ENCODE results near the gene NDUFAF8.

NDUFAF8 gene

DNA sequence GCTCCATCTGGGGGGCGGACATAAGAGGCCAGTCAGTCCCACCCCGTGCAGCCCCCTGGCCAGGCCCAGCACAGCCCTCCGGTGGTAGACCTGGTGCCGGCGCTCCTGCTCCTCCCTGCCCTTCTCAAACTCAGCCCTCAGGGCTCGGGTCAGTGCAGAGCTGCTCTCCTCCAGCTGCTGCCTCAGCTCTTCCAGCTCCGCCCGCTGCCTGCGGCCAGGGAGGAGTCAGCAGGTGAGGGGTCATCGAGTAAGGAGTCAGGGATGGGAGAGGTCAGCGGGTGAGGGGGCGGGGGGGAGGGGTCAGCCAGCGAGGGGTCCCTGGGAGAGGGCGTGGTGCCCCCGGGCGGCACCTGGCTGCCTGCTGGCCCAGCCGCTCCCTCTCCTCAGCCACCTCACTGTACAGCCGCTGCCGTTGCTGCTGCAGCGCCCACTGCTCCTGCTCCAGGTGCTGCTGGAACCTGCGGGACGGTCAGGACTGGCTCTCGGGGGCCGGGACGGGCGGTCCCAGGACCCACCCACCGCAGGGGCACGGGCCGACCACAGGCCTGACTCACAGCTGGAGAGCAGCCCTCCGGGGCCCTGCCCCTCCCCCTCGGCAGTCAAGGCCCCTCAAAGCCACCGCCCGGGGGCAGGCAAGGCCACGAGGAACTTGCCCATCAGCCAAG lies 46.6 kb upstream of the NDUFAF8 start:
- Mint-ChIP-seq H3K27me3 (ENCODE audit: low read depth, poor library complexity) (no peaks in the 10 kb centered on the region), H3K27ac (no peak overlapping the region), H3K4me1 (no peaks in the 10 kb centered on the region), H3K36me3 (ENCODE audit: low read depth) (no peaks in the 10 kb centered on the region), H3K9me3 (no peaks in the 10 kb centered on the region), H3K4me3 (no peak overlapping the region)
- DNase-seq, result no peak
- TF ChIP-seq, protein P1, sequence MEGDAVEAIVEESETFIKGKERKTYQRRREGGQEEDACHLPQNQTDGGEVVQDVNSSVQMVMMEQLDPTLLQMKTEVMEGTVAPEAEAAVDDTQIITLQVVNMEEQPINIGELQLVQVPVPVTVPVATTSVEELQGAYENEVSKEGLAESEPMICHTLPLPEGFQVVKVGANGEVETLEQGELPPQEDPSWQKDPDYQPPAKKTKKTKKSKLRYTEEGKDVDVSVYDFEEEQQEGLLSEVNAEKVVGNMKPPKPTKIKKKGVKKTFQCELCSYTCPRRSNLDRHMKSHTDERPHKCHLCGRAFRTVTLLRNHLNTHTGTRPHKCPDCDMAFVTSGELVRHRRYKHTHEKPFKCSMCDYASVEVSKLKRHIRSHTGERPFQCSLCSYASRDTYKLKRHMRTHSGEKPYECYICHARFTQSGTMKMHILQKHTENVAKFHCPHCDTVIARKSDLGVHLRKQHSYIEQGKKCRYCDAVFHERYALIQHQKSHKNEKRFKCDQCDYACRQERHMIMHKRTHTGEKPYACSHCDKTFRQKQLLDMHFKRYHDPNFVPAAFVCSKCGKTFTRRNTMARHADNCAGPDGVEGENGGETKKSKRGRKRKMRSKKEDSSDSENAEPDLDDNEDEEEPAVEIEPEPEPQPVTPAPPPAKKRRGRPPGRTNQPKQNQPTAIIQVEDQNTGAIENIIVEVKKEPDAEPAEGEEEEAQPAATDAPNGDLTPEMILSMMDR (IDR thresholded peaks at IDR 0.05), result no peak

DNA sequence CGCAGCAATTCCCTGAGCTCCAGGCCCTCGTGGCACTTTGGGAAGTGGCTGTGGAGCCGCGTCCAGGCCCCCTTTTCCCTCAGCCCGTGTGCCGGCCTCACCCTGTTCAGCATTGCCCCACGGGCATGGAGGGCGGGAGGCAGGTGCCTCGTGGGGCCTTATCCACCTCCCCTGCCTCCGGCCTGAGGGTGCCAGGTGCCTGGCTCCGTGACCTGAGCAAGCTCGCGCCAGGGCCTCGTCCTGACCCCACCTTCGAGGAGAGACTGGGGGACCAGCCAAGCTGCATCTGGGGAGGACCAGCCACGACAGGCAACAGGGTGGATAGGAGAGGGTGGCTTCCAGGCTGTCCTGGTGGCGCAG lies 46.1 kb upstream of the NDUFAF8 start:
- no peaks in the 10 kb centered on the region for H3K36me3 Mint-ChIP-seq (ENCODE audit: low read depth)
- H3K4me1 Mint-ChIP-seq, result no peaks in the 10 kb centered on the region
- no peak overlapping the region for H3K27ac Mint-ChIP-seq
- no peak for DNase-seq
- no peaks in the 10 kb centered on the region for H3K9me3 Mint-ChIP-seq
- H3K4me3 Mint-ChIP-seq, result no peak overlapping the region
- TF ChIP-seq, protein P1 (IDR thresholded peaks at IDR 0.05), result no peak
- no peaks in the 10 kb centered on the region for H3K27me3 Mint-ChIP-seq (ENCODE audit: low read depth, poor library complexity)

DNA sequence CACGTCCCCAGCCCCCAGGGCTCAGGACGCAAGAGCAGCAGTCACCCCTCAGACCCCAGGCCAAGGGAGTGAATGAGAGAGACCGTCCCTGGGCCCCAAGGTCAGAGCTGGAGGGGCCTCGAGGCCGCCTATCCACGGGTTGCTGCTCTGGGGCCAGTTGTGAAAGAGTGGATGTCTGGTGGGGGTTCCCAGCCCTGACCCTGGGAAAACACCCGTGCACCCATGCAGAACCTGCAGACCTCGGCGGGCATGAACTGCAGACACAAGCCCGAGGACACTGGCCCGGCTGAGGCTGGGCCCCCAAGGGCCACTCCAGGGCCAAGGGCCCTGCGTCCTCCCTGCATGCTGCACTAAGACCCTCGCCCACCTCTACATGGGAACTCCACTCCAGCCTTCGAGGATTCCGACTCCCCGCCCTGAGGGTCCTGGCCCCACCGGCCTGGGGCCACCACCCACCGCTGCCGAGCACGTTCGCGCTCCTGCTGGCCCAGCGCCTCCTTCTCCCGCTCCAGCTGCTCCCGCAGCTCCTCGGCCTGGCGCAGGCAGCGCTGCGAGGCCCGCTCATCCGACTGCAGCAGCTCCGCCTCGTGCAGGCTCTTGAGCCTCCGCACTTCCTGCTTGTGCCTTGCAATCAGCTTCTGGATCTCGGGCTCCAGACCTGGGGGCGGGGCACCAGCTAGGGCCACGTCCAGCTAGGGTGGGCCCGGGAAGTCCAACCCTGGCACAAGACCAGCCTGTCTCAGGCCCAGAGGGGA lies 45.5 kb upstream of the NDUFAF8 start:
- DNase-seq, result no peak
- no peaks in the 10 kb centered on the region for H3K4me1 Mint-ChIP-seq
- H3K27me3 Mint-ChIP-seq (ENCODE audit: low read depth, poor library complexity), result no peaks in the 10 kb centered on the region
- TF ChIP-seq, protein P1 (IDR thresholded peaks at IDR 0.05), result no peak
- no peaks in the 10 kb centered on the region for H3K36me3 Mint-ChIP-seq (ENCODE audit: low read depth)
- H3K4me3 Mint-ChIP-seq, result no peak overlapping the region
- no peaks in the 10 kb centered on the region for H3K9me3 Mint-ChIP-seq
- no peak overlapping the region for H3K27ac Mint-ChIP-seq

DNA sequence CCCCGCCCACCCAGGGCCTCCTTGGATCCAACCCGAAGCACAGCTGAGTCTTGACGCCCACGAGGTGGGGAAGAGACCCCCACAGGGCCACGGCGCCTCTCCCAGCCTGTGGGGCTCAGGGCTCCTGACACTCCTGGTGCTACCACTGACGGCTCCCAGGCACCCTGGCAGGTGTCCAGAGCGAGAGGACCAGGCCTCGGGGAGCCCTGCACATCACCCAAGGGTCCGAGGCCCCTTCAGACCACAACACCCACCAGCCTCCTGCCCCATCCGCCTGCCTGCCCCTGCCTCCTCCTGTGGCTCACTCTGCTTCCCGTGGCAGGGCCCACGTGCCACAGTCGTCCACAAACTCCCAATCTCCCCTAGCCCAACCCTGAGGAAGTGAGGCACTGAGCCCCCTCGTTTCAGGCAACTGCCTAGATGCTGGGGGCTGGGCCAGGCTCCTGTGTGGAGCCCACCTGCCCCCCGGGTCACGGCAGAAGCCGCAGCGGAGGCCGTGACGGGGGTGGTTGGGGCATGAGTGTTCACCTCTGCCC lies 44.8 kb upstream of the NDUFAF8 start:
- Mint-ChIP-seq H3K4me3 (no peak overlapping the region), H3K9me3 (no peaks in the 10 kb centered on the region), H3K36me3 (ENCODE audit: low read depth) (no peaks in the 10 kb centered on the region), H3K27ac (no peak overlapping the region), H3K4me1 (no peaks in the 10 kb centered on the region), H3K27me3 (ENCODE audit: low read depth, poor library complexity) (no peaks in the 10 kb centered on the region)
- TF ChIP-seq, protein P1 (IDR thresholded peaks at IDR 0.05), result no peak
- DNase-seq, result no peak

DNA sequence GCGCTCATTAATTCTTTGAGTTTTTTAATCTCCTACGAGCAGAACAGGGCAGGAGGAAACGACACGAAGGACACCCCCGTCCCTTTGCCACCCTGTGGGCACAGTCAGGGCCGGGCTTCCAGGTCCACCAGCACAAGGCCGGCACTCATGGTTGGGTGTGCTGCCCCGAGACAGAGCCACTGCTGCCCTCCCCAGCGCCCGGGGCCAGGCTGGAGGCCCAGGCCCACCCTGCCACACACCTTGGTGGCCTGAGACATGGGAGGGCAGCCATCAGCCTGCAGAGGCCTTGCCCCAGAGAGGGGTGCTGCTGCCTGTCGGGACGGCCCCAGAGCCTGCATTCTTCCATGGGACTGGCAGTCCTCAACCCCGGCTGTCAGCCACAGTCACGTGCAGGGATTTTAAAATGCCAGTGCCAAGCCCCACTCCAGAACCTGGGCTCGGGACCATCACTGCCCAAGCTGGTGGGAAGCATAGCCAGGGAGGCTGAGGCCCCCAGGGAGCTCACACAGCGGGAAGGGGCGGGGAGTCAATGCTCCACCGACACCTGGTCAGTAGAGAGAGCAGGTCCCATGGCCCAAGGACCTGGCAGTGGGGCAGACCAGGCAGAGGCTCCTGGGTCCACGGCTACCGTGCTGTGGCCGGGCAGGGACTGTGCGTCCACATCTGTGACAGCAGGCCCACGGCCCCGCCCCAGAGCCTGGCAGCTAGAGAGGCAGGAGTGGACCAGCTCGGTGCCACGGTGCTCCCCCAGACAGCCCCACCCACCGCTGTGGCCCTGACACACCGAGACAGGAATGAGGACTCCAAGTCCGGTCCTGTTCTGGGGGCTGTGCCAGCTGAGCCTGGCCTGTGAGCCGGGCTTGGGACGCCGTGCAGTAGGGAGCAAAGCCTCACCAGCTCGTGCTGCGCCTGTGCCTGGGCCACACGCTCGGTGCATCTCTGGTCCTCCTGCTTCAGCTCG lies 43.9 kb upstream of the NDUFAF8 start:
- H3K9me3 Mint-ChIP-seq, result no peaks in the 10 kb centered on the region
- no peak overlapping the region for H3K27ac Mint-ChIP-seq
- TF ChIP-seq, protein P1 (IDR thresholded peaks at IDR 0.05), result no peak
- DNase-seq, result no peak
- H3K27me3 Mint-ChIP-seq (ENCODE audit: low read depth, poor library complexity), result no peaks in the 10 kb centered on the region
- no peaks in the 10 kb centered on the region for H3K36me3 Mint-ChIP-seq (ENCODE audit: low read depth)
- no peaks in the 10 kb centered on the region for H3K4me1 Mint-ChIP-seq
- no peak overlapping the region for H3K4me3 Mint-ChIP-seq

All from nephron progenitor cell (in vitro differentiated cells).